AG04449 (cell line): Measurements from ENCODE around the gene TRIM6.

Experiments used
- CTCF ChIA-PET: fragments of 350-600 bp; formaldehyde crosslinking; extraction: SDS; loops from one replicate; lab custom pipeline; 2021; ENCODE audit warnings: antibody characterized with exemption; lab: Yijun Ruan, JAX
- POLR2A ChIA-PET: fragments of 400-600, 350-600 bp; formaldehyde crosslinking; extraction: SDS; loops from one replicate; lab custom pipeline; 2020; ENCODE audit warnings: antibody characterized with exemption, inconsistent platforms; lab: Yijun Ruan, JAX
- DNase-seq: peaks from one replicate; pipeline ENCODE4 v3.0.0-alpha.2; 2010; ENCODE audit warnings: low read depth, low spot score
- H3K4me3 ChIP-seq: 2 replicates; pipeline ENCODE4 v1.5.1; 2011; ENCODE audit warnings: low read depth, mild to moderate bottlenecking, control low read depth, low read length
- CTCF ChIP-seq: IDR thresholded peaks from one replicate; pipeline ENCODE4 v1.5.1; 2011; ENCODE audit warnings: mild to moderate bottlenecking, moderate library complexity, low read length, control low read depth, inconsistent platforms; ENCODE audit not compliant: insufficient read depth; ENCODE audit errors: missing control alignments

The TRIM6 gene

GRCh38 chr11:5622802-5623201, 26.4 kb downstream of the TRIM6 start:
- no peak for DNase-seq
- ChIA-PET POLR2A (no interaction called here), CTCF (interaction anchor here (5.8 kb wide), 1 partner anchor 21 kb away, joined by 29 read pairs; no protein-coding TSS in a partner anchor)
- no peak for TF ChIP-seq CTCF
- H3K4me3 ChIP-seq: no peak overlapping the region

DNA sequence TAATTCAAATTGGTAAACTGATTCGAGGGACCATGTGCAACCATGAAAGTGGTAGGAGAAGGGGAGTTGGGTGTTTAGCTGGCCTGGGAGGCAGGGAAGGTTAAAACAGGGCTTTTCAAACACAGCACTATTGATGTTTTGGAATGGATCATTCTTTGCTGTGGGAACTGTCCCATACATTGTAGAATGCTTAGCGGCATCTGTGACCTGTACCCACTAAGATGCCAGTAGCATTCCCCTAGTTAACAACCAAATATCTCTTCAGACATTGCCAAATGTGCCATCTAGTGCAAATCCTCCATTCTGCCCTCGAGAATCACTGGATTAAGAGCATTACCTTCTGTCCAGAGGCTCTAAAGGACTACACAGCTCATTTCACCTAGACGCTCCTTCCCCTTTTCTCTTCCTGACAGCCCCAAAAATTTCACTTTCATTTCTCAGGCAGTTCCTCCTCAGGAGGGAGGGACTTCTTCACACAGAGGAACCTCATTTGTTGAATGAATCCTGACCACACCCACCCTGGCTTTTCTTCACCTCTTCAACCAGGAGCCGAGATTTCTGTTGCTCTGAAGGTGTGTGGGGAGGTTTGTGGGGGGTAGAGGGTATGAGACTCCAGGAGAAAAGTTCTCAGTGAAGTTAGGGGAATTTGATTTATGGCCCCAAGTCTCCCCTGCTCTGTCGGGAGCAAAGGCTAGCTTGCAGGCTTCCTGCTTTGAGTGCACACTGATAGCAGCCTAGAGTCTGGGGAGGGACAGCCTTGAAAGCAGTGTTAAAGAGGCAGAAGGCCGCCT, 28.2 kb downstream of the TRIM6 start, which contains the start of gene TRIM34:
Gene TRIM34 (plus strand): TSS at position 513 of the 791 bp plus-strand sequence. CDS start 7,331 bp downstream, outside the sequence.
- no peak for TF ChIP-seq CTCF
- ChIA-PET CTCF (no interaction called here), POLR2A (no interaction called here)
- no peak for DNase-seq
- H3K4me3 ChIP-seq: peak within 1 kb of the TSS; percentile 65

GRCh38 chr11:5625281-5625680, 28.8 kb downstream of the TRIM6 start:
- peak overlapping the region; percentile 65 for H3K4me3 ChIP-seq

GRCh38 chr11:5626196-5626595, 29.8 kb downstream of the TRIM6 start:
- no peak overlapping the region for H3K4me3 ChIP-seq
- CTCF ChIA-PET: interaction anchor here (1.3 to 1.5 kb wide), 2 partner anchors 15 to 265 kb away, joined by 3 read pairs; no protein-coding TSS in a partner anchor

More at GRCh38 chr11:5625281-5625680, 28.8 kb downstream of the TRIM6 start:
- DNase-seq: no peak
- CTCF ChIA-PET: interaction anchor here (1.5 kb wide), 1 partner anchor 266 kb away, joined by 3 read pairs; no protein-coding TSS in a partner anchor
- POLR2A ChIA-PET: no interaction called here
- TF ChIP-seq CTCF: no peak

GRCh38 chr11:5631417-5631816, 35.0 kb downstream of the TRIM6 start:
- no peak for DNase-seq
- CTCF ChIA-PET: no interaction called here
- TF ChIP-seq CTCF: no peak
- POLR2A ChIA-PET: no interaction called here
- H3K4me3 ChIP-seq: no peak overlapping the region

More at GRCh38 chr11:5626196-5626595, 29.8 kb downstream of the TRIM6 start:
- POLR2A ChIA-PET: no interaction called here
- TF ChIP-seq CTCF: no peak
- DNase-seq: peak; percentile 65

DNA sequence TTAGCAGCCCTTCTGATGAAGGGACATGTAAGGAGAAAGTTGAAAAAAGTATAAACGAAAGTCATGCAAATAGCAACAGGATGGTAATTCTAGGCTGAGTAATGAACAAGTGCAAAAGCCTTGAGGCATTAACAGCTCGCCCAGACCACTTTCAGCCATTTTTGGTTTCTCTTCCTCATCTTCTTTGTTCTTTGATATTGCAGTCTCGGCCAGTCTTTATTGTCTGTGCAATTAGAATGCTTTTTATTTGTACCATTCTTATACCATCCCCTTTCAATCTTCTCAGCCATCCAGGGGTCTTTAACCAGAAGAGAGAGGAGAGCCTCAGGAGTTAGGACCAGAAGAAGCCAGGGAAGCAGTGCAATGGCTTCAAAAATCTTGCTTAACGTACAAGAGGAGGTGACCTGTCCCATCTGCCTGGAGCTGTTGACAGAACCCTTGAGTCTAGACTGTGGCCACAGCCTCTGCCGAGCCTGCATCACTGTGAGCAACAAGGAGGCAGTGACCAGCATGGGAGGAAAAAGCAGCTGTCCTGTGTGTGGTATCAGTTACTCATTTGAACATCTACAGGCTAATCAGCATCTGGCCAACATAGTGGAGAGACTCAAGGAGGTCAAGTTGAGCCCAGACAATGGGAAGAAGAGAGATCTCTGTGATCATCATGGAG, 35.7 kb downstream of the TRIM6 start:
- no peak for DNase-seq
- H3K4me3 ChIP-seq: no peak overlapping the region
- no peak for TF ChIP-seq CTCF
- ChIA-PET POLR2A (no interaction called here), CTCF (no interaction called here)
